IgD-negative memory B cell (primary cell): ENCODE measurements around the gene TNPO1. TPM values are rescaled to one million over a fixed set of nuclear protein-coding genes. Genes with fewer than 3 reads are reported as not detected.
A peak's percentile ranks its signal among the peaks of the same experiment; 100 is the strongest.

Experiments
- H3K27ac Mint-ChIP-seq, 3 donors: one replicate each; pipeline ENCODE4 v1.8.0; 2020 to 2022; ENCODE audit warnings: mild to moderate bottlenecking in 3 of 3, mixed read lengths in 3 of 3, moderate library complexity in 1 of 3
- H3K27me3 Mint-ChIP-seq: one replicate; pipeline ENCODE4 v1.8.0; 2021; ENCODE audit warnings: mixed read lengths
- H3K36me3 Mint-ChIP-seq: one replicate; pipeline ENCODE4 v1.8.0; 2020; ENCODE audit warnings: mild to moderate bottlenecking, mixed read lengths
- H3K4me1 Mint-ChIP-seq, 3 donors: one replicate each; pipeline ENCODE4 v1.8.0; 2020 to 2022; ENCODE audit warnings: mixed read lengths in 3 of 3, mild to moderate bottlenecking in 1 of 3
- H3K4me3 Mint-ChIP-seq, 4 donors: one replicate each; pipeline ENCODE4 v1.8.0; 2020 to 2022; ENCODE audit warnings: mild to moderate bottlenecking in 4 of 4, mixed read lengths in 4 of 4, moderate library complexity in 3 of 4
- H3K9me3 Mint-ChIP-seq, 3 donors: one replicate each; pipeline ENCODE4 v1.8.0; 2020 to 2021; ENCODE audit warnings: mixed read lengths in 3 of 3, mild to moderate bottlenecking in 1 of 3
- polyA plus RNA-seq: library from polyadenylated mRNA; unstranded; fragments of 300-500 nt; fragmentation: Illumina TruSeq; gene quantifications from one replicate; pipeline ENCODE4 v1.2.3, GENCODE V29; 2021

TNPO1 gene
- polyA plus RNA-seq, 1 donor from 2014 or later = 40.9 TPM

- H3K9me3 Mint-ChIP-seq = peaks cover 0 to 1% (median 0%) of the 10 kb centered on the region in 3 donors
- H3K4me3 Mint-ChIP-seq = no peak overlapping the region
- no peaks in the 10 kb centered on the region for H3K27me3 Mint-ChIP-seq
- no peaks in the 10 kb centered on the region for H3K36me3 Mint-ChIP-seq
- no peak overlapping the region for H3K27ac Mint-ChIP-seq
- peaks cover 0 to 10% (median 6%) of the 10 kb centered on the region in 3 donors for H3K4me1 Mint-ChIP-seq
These were observed 20.3 kb downstream of the TNPO1 start for GRCh38 chr5:72836810-72837209.

- H3K4me3 Mint-ChIP-seq = no peak overlapping the region
- peaks cover 0 to 13% (median 7%) of the 10 kb centered on the region in 3 donors for H3K4me1 Mint-ChIP-seq
- no peak overlapping the region for H3K27ac Mint-ChIP-seq
- no peaks in the 10 kb centered on the region for H3K27me3 Mint-ChIP-seq
- H3K9me3 Mint-ChIP-seq = peaks cover 0 to 1% (median 0%) of the 10 kb centered on the region in 3 donors
- no peaks in the 10 kb centered on the region for H3K36me3 Mint-ChIP-seq
These were observed 21.1 kb downstream of the TNPO1 start for GRCh38 chr5:72837524-72838096.

GRCh38 chr5:72840041-72840440 is 23.6 kb downstream of the TNPO1 start:
- Mint-ChIP-seq H3K27me3 (no peaks in the 10 kb centered on the region), H3K4me1 (peaks cover 3 to 23% (median 19%) of the 10 kb centered on the region in 3 donors), H3K9me3 (peaks cover 0 to 1% (median 0%) of the 10 kb centered on the region in 3 donors), H3K36me3 (no peaks in the 10 kb centered on the region), H3K27ac (no peak overlapping the region), H3K4me3 (no peak overlapping the region)

GRCh38 chr5:72841756-72842535 is 25.5 kb downstream of the TNPO1 start:
- H3K9me3 Mint-ChIP-seq = peaks cover 0 to 1% (median 0%) of the 10 kb centered on the region in 3 donors
- no peak overlapping the region for H3K27ac Mint-ChIP-seq
- H3K4me3 Mint-ChIP-seq = no peak overlapping the region
- H3K36me3 Mint-ChIP-seq = no peaks in the 10 kb centered on the region
- H3K27me3 Mint-ChIP-seq = no peaks in the 10 kb centered on the region
- H3K4me1 Mint-ChIP-seq = peaks cover 6 to 24% (median 17%) of the 10 kb centered on the region in 3 donors

- no peaks in the 10 kb centered on the region for H3K36me3 Mint-ChIP-seq
- H3K27me3 Mint-ChIP-seq = no peaks in the 10 kb centered on the region
- no peak overlapping the region for H3K4me3 Mint-ChIP-seq
- H3K4me1 Mint-ChIP-seq = peaks cover 9 to 26% (median 25%) of the 10 kb centered on the region in 3 donors
- no peak overlapping the region for H3K27ac Mint-ChIP-seq
- peaks cover 0 to 1% (median 0%) of the 10 kb centered on the region in 3 donors for H3K9me3 Mint-ChIP-seq
These were observed 26.4 kb downstream of the TNPO1 start for GRCh38 chr5:72842816-72843215.

- H3K9me3 Mint-ChIP-seq = peaks cover 0 to 1% (median 0%) of the 10 kb centered on the region in 3 donors
- peaks cover 15 to 34% (median 26%) of the 10 kb centered on the region in 3 donors for H3K4me1 Mint-ChIP-seq
- peak overlapping the region in 1 of 4 donors; percentile 36 for H3K4me3 Mint-ChIP-seq
- no peaks in the 10 kb centered on the region for H3K27me3 Mint-ChIP-seq
- peak overlapping the region in 1 of 3 donors; percentile 11 for H3K27ac Mint-ChIP-seq
- no peaks in the 10 kb centered on the region for H3K36me3 Mint-ChIP-seq
These were observed 27.8 kb downstream of the TNPO1 start for GRCh38 chr5:72844218-72844603.

- Mint-ChIP-seq H3K4me3 (peak overlapping the region in 2 of 4 donors; percentile 43 to 49), H3K27ac (peak overlapping the region in 1 of 3 donors; percentile 32), H3K4me1 (peaks cover 30 to 39% (median 33%) of the 10 kb centered on the region in 3 donors)
These were observed 29.4 kb downstream of the TNPO1 start for GRCh38 chr5:72845889-72846288.

GRCh38 chr5:72846483-72846882 is 30.0 kb downstream of the TNPO1 start:
- H3K9me3 Mint-ChIP-seq = no peaks in the 10 kb centered on the region
- H3K4me1 Mint-ChIP-seq = peaks cover 34 to 39% (median 34%) of the 10 kb centered on the region in 3 donors
- H3K27ac Mint-ChIP-seq = peak overlapping the region in 2 of 3 donors; percentile 58 to 91
- H3K4me3 Mint-ChIP-seq = peak overlapping the region in 1 of 4 donors; percentile 95
- H3K36me3 Mint-ChIP-seq = no peaks in the 10 kb centered on the region
- no peaks in the 10 kb centered on the region for H3K27me3 Mint-ChIP-seq

More at GRCh38 chr5:72845889-72846288, 29.4 kb downstream of the TNPO1 start:
- Mint-ChIP-seq H3K9me3 (no peaks in the 10 kb centered on the region), H3K36me3 (no peaks in the 10 kb centered on the region), H3K27me3 (no peaks in the 10 kb centered on the region)

GRCh38 chr5:72847439-72847838 is 31.0 kb downstream of the TNPO1 start:
- peaks cover 36 to 44% (median 37%) of the 10 kb centered on the region in 3 donors for H3K4me1 Mint-ChIP-seq
- H3K9me3 Mint-ChIP-seq = no peaks in the 10 kb centered on the region
- H3K36me3 Mint-ChIP-seq = no peaks in the 10 kb centered on the region
- H3K27me3 Mint-ChIP-seq = no peaks in the 10 kb centered on the region
- peak overlapping the region; percentile 91 to 99 (median 98) for H3K27ac Mint-ChIP-seq
- peak overlapping the region; percentile 95 to 100 (median 99) for H3K4me3 Mint-ChIP-seq

- Mint-ChIP-seq H3K4me3 (peak overlapping the region; percentile 95 to 100 (median 99)), H3K27me3 (no peaks in the 10 kb centered on the region), H3K36me3 (no peaks in the 10 kb centered on the region), H3K27ac (peak overlapping the region; percentile 91 to 99 (median 98)), H3K9me3 (no peaks in the 10 kb centered on the region), H3K4me1 (peaks cover 36 to 41% (median 40%) of the 10 kb centered on the region in 3 donors)
These were observed 31.6 kb downstream of the TNPO1 start for GRCh38 chr5:72847989-72848473.

- H3K36me3 Mint-ChIP-seq = no peaks in the 10 kb centered on the region
- peak overlapping the region; percentile 91 to 99 (median 98) for H3K27ac Mint-ChIP-seq
- H3K9me3 Mint-ChIP-seq = no peaks in the 10 kb centered on the region
- H3K4me1 Mint-ChIP-seq = peaks cover 42 to 45% (median 44%) of the 10 kb centered on the region in 3 donors
- no peaks in the 10 kb centered on the region for H3K27me3 Mint-ChIP-seq
- peak overlapping the region; percentile 96 to 100 (median 99) for H3K4me3 Mint-ChIP-seq
These were observed 32.3 kb downstream of the TNPO1 start for GRCh38 chr5:72848474-72849428.

- Mint-ChIP-seq H3K27ac (peak overlapping the region; percentile 89 to 97 (median 92)), H3K27me3 (no peaks in the 10 kb centered on the region), H3K4me1 (peaks cover 39 to 45% (median 40%) of the 10 kb centered on the region in 3 donors), H3K4me3 (peak overlapping the region; percentile 95 to 99 (median 98)), H3K36me3 (no peaks in the 10 kb centered on the region), H3K9me3 (no peaks in the 10 kb centered on the region)
These were observed 33.1 kb downstream of the TNPO1 start for GRCh38 chr5:72849546-72849945.

GRCh38 chr5:72850113-72850512 is 33.7 kb downstream of the TNPO1 start:
- H3K4me1 Mint-ChIP-seq = peaks cover 34 to 43% (median 37%) of the 10 kb centered on the region in 3 donors
- H3K27me3 Mint-ChIP-seq = no peaks in the 10 kb centered on the region
- H3K36me3 Mint-ChIP-seq = no peaks in the 10 kb centered on the region
- peak overlapping the region; percentile 47 to 99 (median 86) for H3K4me3 Mint-ChIP-seq
- H3K27ac Mint-ChIP-seq = no peak overlapping the region
- H3K9me3 Mint-ChIP-seq = no peaks in the 10 kb centered on the region

GRCh38 chr5:72852356-72852755 is 35.9 kb downstream of the TNPO1 start:
- Mint-ChIP-seq H3K27ac (peak overlapping the region in 1 of 3 donors; percentile 4), H3K27me3 (no peaks in the 10 kb centered on the region), H3K4me1 (peaks cover 33 to 46% (median 36%) of the 10 kb centered on the region in 3 donors), H3K9me3 (no peaks in the 10 kb centered on the region), H3K4me3 (no peak overlapping the region), H3K36me3 (no peaks in the 10 kb centered on the region)
